IMR-90 (cell line): ENCODE measurements around the gene PTGS1. TPM values are rescaled to one million over a fixed set of nuclear protein-coding genes. Genes with fewer than 3 reads are reported as not detected.
A peak's percentile ranks its signal among the peaks of the same experiment; 100 is the strongest.

Experiments used
- ATAC-seq: fragments of 200-7000 bp; cut with Tn5 transposase; 2 replicates; pipeline ENCODE4 v1.9.1; 2020; ENCODE audit warnings: low read depth, mild to moderate bottlenecking, moderate library complexity
- BruUV-seq: library from RNA; stranded (reverse); fragments of 400-500 nt; replicated peaks from 2 replicates; lab custom pipeline; 2021; lab: Mats Ljungman, UMichigan
- CTCF ChIA-PET: fragments of 300-600 bp; formaldehyde crosslinking; extraction: SDS; loops from one replicate; lab custom pipeline; 2021; ENCODE audit warnings: antibody characterized with exemption; lab: Yijun Ruan, JAX
- POLR2A ChIA-PET: fragments of 300-600 bp; sonication (Branson Sonifier 250); formaldehyde crosslinking; loops from one replicate; lab custom pipeline; 2022; ENCODE audit warnings: antibody characterized with exemption; ENCODE audit not compliant: unreplicated experiment; lab: Charles Lee
- DNase-seq: peaks from one replicate; pipeline ENCODE4 v3.0.0; 2013
- H2AFZ ChIP-seq: replicated peaks from 2 replicates; pipeline ENCODE3; 2013; ENCODE audit warnings: low read length, mild to moderate bottlenecking; ENCODE audit not compliant: poor library complexity
- H2AK5ac ChIP-seq: 2 replicates; pipeline ENCODE4 v1.6.1; 2013; ENCODE audit warnings: low read depth, low read length, inconsistent platforms
- H2AK9ac ChIP-seq: replicated peaks from 2 replicates; pipeline ENCODE3; 2013; ENCODE audit warnings: mild to moderate bottlenecking, low read depth, low read length, moderate library complexity; ENCODE audit not compliant: poor library complexity
- H2BK120ac ChIP-seq: 2 replicates; pipeline ENCODE4 v1.6.1; 2013; ENCODE audit warnings: low read depth, low read length, inconsistent platforms
- H2BK15ac ChIP-seq: 3 replicates; pipeline ENCODE4 v1.6.1; 2013; ENCODE audit warnings: low read depth, low read length, inconsistent platforms
- H2BK20ac ChIP-seq: 2 replicates; pipeline ENCODE4 v1.6.1; 2013; ENCODE audit warnings: low read depth, mild to moderate bottlenecking, inconsistent platforms, low read length, moderate library complexity
- H2BK5ac ChIP-seq: 2 replicates; pipeline ENCODE4 v1.6.1; 2013; ENCODE audit warnings: mild to moderate bottlenecking, low read depth, low read length, inconsistent platforms; ENCODE audit not compliant: poor library complexity, severe bottlenecking
- H3K14ac ChIP-seq: replicated peaks from 2 replicates; pipeline ENCODE4 v1.6.1; 2013; ENCODE audit warnings: low read depth, low read length, inconsistent platforms
- H3K18ac ChIP-seq: 2 replicates; pipeline ENCODE4 v1.6.1; 2013; ENCODE audit warnings: low read depth, low read length, control low read depth
- H3K23ac ChIP-seq: 2 replicates; pipeline ENCODE4 v1.6.1; 2013; ENCODE audit warnings: low read depth, low read length, inconsistent platforms
- H3K27ac ChIP-seq: 2 replicates; pipeline ENCODE4 v1.5.1; 2013; ENCODE audit warnings: mild to moderate bottlenecking, control low read depth, low read length; ENCODE audit not compliant: insufficient read depth
- H3K27me3 ChIP-seq: 2 replicates; pipeline ENCODE4 v1.6.1; 2013; ENCODE audit warnings: low read length; ENCODE audit not compliant: control insufficient read depth, insufficient read depth
- H3K36me3 ChIP-seq: 2 replicates; pipeline ENCODE4 v1.6.1; 2013; ENCODE audit warnings: low read length, mixed read lengths; ENCODE audit not compliant: control insufficient read depth, insufficient read depth
- H3K4ac ChIP-seq: 2 replicates; pipeline ENCODE4 v1.6.1; 2013; ENCODE audit warnings: low read depth, low read length, inconsistent platforms
- H3K4me1 ChIP-seq: 2 replicates; pipeline ENCODE4 v1.6.1; 2013; ENCODE audit warnings: low read length, mixed read lengths; ENCODE audit not compliant: control insufficient read depth, insufficient read depth
- H3K4me2 ChIP-seq: 2 replicates; pipeline ENCODE4 v1.6.1; 2013; ENCODE audit warnings: low read depth, mild to moderate bottlenecking, control low read depth, low read length, moderate library complexity
- H3K4me3 ChIP-seq: 2 replicates; pipeline ENCODE4 v1.5.1; 2013; ENCODE audit warnings: low read depth, mild to moderate bottlenecking, control low read depth, low read length, moderate library complexity; ENCODE audit not compliant: insufficient read depth
- H3K56ac ChIP-seq: 2 replicates; pipeline ENCODE4 v1.6.1; 2013; ENCODE audit warnings: low read length, inconsistent platforms; ENCODE audit not compliant: insufficient read depth; ENCODE audit errors: extremely low read depth
- H3K79me1 ChIP-seq, 2 experiments: 2 replicates each; pipeline ENCODE4 v1.6.1; 2013; ENCODE audit warnings: low read length in 2 of 2, inconsistent platforms in 1 of 2, low read depth in 1 of 2
- H3K9ac ChIP-seq: 2 replicates; pipeline ENCODE4 v1.6.1; 2013; ENCODE audit warnings: low read depth, low read length, control low read depth
- H3K9me1 ChIP-seq: 2 replicates; pipeline ENCODE4 v1.6.1; 2013; ENCODE audit warnings: low read length, inconsistent platforms; ENCODE audit not compliant: insufficient read depth
- H3K9me3 ChIP-seq: 2 replicates; pipeline ENCODE4 v1.6.1; 2013; ENCODE audit warnings: low read length; ENCODE audit not compliant: control insufficient read depth, insufficient read depth
- H4K20me1 ChIP-seq: 2 replicates; pipeline ENCODE4 v1.6.1; 2013; ENCODE audit warnings: low read length, inconsistent platforms; ENCODE audit not compliant: insufficient read depth
- H4K5ac ChIP-seq: 2 replicates; pipeline ENCODE4 v1.6.1; 2013; ENCODE audit warnings: mild to moderate bottlenecking, low read depth, low read length, control low read depth
- H4K8ac ChIP-seq, 2 experiments: 2 replicates each; pipeline ENCODE4 v1.6.1; 2013; ENCODE audit warnings: low read depth in 2 of 2, low read length in 2 of 2, control low read depth in 1 of 2, inconsistent platforms in 1 of 2
- H4K91ac ChIP-seq: 2 replicates; pipeline ENCODE4 v1.6.1; 2013; ENCODE audit warnings: low read depth, low read length, inconsistent platforms; ENCODE audit not compliant: insufficient read depth
- BHLHE40 ChIP-seq: fragments of 150-350 bp; IDR thresholded peaks from 2 replicates; pipeline ENCODE4 v1.6.1; 2016; ENCODE audit warnings: mild to moderate bottlenecking, low read depth, low read length
- CEBPB ChIP-seq: IDR thresholded peaks from 2 replicates; pipeline ENCODE4 v1.6.1; 2012; ENCODE audit warnings: low read depth, low read length, improper control_type of control experiment
- CHD1 ChIP-seq: IDR thresholded peaks from 2 replicates; pipeline ENCODE4 v1.6.1; 2012; ENCODE audit warnings: low read depth, low read length, improper control_type of control experiment
- FOS ChIP-seq: fragments of 150-350 bp; IDR thresholded peaks from 2 replicates; pipeline ENCODE4 v1.6.1; 2016; ENCODE audit warnings: low read depth, low read length
- MAFK ChIP-seq: IDR thresholded peaks from 2 replicates; pipeline ENCODE4 v1.6.1; 2012; ENCODE audit warnings: low read depth, low read length, improper control_type of control experiment
- MAZ ChIP-seq: IDR thresholded peaks from 2 replicates; pipeline ENCODE4 v1.6.1; 2012; ENCODE audit warnings: low read depth, mild to moderate bottlenecking, low read length, improper control_type of control experiment, moderate library complexity, borderline replicate concordance
- MXI1 ChIP-seq: IDR thresholded peaks from 2 replicates; pipeline ENCODE4 v1.6.1; 2012; ENCODE audit warnings: low read depth, mild to moderate bottlenecking, low read length, moderate library complexity, borderline replicate concordance
- NFE2L2 ChIP-seq: fragments of 150-350 bp; IDR thresholded peaks from 2 replicates; pipeline ENCODE4 v1.6.1; 2016; ENCODE audit warnings: low read depth, mild to moderate bottlenecking, low read length
- RAD21 ChIP-seq: IDR thresholded peaks from 2 replicates; pipeline ENCODE4 v1.6.1; 2012; ENCODE audit warnings: low read length, improper control_type of control experiment
- RCOR1 ChIP-seq: IDR thresholded peaks from 2 replicates; pipeline ENCODE4 v1.6.1; 2012; ENCODE audit warnings: mild to moderate bottlenecking, low read length, improper control_type of control experiment; ENCODE audit not compliant: insufficient replicate concordance
- RFX5 ChIP-seq: IDR thresholded peaks from 2 replicates; pipeline ENCODE4 v1.8.0; 2012; ENCODE audit warnings: low read depth, mild to moderate bottlenecking, low read length, moderate library complexity
- USF2 ChIP-seq: fragments of 150-350 bp; IDR thresholded peaks from 2 replicates; pipeline ENCODE4 v1.6.1; 2017; ENCODE audit warnings: mild to moderate bottlenecking, antibody characterized with exemption, low read length, low read depth
- WGBS, 2 experiments: methylation state at CpG; one replicate each; pipeline versions ENCODE4 v1.1.5 to v1.1.7; 2013; ENCODE audit warnings: missing lambda C conversion rate in 2 of 2; ENCODE audit not compliant: insufficient read length in 1 of 2; ENCODE audit errors: extremely low coverage in 2 of 2; 5-methylcytosine and 5-hydroxymethylcytosine counted together
- dilution Hi-C: fragments of 300-500 bp; cut with HindIII; formaldehyde crosslinking; loops from one replicate; pipeline ENCODE4 v1.14.3; 2018; ENCODE audit warnings: low sequenced_read_pairs; ENCODE audit not compliant: unreplicated experiment
- in situ Hi-C: fragments of 300-500 bp; cut with MboI; formaldehyde crosslinking; loops from 3 replicates; pipeline ENCODE4 v1.14.3; 2019; ENCODE audit warnings: low sequenced_read_pairs, inconsistent platforms, mixed read lengths
- intact Hi-C: fragments of 100-400 bp; cut with micrococcal nuclease; formaldehyde crosslinking; loops from 2 replicates; pipeline ENCODE4 v1.10.0; 2022
- polyA plus RNA-seq, 3 experiments: library from polyadenylated mRNA; depleted of rRNA; stranded (reverse); fragments of >200 nt; gene quantifications; 2 replicates each; pipeline ENCODE4 v1.2.3, GENCODE V29; 2012; ENCODE audit warnings: low replicate concordance in 1 of 3
- total RNA-seq: library from RNA; depleted of rRNA; stranded (reverse); fragments of >200 nt; gene quantifications from 2 replicates; pipeline ENCODE4 v1.2.3, GENCODE V29; 2012
- TF ChIP-seq, protein P1 (sequence below): fragments of 150-350 bp; IDR thresholded peaks from 2 replicates; pipeline ENCODE4 v1.6.1; 2016; ENCODE audit warnings: low read depth, mild to moderate bottlenecking, low read length, moderate library complexity, borderline replicate concordance
- TF ChIP-seq, protein P2 (sequence below): conservative IDR thresholded peaks from 2 replicates; pipeline ENCODE4 v1.5.1; 2012; ENCODE audit warnings: mild to moderate bottlenecking, low read depth, low read length, improper control_type of control experiment

PTGS1 gene
- total and polyA plus RNA-seq, 2 of the 4 experiments (the other 2 are of a cell fraction) = 24.7 to 38.3 TPM

DNA sequence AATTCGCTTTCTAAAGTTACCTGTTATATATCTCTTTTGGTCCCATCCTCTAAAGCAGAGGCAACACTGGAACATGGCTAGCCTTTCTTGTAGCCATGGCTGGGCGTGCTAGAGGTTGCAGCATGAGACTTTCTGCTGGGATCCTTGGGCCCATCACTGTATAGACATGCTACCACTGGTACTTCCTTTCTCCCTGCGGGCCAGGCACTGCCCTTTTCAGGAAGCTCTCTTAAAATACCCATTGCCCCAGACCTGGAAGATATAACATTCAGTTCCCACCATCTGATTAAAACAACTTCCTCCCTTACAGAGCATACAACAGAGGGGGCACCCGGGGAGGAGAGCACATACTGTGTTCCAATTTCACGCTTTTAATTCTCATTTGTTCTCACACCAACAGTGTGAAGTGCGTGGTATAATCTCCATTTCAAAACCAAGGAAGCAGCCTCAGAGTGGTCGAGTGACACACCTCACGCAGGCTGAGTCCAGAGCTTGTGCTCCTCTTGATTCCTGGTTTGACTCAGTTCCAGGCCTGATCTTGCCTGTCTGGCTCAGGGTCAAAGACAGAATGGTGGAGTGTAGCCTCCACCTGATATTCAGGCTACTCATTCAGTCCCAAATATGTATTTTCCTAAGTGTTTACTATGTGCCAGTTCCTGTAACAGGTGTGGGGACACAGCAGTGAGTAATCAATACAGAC is 22.6 kb downstream of the PTGS1 start:
- in situ Hi-C loops = no loop called here
- no peak for ATAC-seq
- 92% methylated on average over 2 of the region's 8 CpGs; no CpG with 5 or more reads in 1 of the 2 experiments for WGBS, 2 experiments
- no peak for TF ChIP-seq RCOR1
- TF ChIP-seq NFE2L2 = no peak
- TF ChIP-seq, protein P1, sequence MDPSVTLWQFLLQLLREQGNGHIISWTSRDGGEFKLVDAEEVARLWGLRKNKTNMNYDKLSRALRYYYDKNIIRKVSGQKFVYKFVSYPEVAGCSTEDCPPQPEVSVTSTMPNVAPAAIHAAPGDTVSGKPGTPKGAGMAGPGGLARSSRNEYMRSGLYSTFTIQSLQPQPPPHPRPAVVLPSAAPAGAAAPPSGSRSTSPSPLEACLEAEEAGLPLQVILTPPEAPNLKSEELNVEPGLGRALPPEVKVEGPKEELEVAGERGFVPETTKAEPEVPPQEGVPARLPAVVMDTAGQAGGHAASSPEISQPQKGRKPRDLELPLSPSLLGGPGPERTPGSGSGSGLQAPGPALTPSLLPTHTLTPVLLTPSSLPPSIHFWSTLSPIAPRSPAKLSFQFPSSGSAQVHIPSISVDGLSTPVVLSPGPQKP = no peak
- TF ChIP-seq FOS = no peak
- no peak for TF ChIP-seq RAD21
- TF ChIP-seq, protein P2, sequence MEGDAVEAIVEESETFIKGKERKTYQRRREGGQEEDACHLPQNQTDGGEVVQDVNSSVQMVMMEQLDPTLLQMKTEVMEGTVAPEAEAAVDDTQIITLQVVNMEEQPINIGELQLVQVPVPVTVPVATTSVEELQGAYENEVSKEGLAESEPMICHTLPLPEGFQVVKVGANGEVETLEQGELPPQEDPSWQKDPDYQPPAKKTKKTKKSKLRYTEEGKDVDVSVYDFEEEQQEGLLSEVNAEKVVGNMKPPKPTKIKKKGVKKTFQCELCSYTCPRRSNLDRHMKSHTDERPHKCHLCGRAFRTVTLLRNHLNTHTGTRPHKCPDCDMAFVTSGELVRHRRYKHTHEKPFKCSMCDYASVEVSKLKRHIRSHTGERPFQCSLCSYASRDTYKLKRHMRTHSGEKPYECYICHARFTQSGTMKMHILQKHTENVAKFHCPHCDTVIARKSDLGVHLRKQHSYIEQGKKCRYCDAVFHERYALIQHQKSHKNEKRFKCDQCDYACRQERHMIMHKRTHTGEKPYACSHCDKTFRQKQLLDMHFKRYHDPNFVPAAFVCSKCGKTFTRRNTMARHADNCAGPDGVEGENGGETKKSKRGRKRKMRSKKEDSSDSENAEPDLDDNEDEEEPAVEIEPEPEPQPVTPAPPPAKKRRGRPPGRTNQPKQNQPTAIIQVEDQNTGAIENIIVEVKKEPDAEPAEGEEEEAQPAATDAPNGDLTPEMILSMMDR = no peak
- no peak for TF ChIP-seq MAFK
- no peak for TF ChIP-seq MXI1
- no peak for TF ChIP-seq MAZ
- TF ChIP-seq USF2 = no peak
- no peak for TF ChIP-seq CHD1
- no peak for TF ChIP-seq BHLHE40
- no peak for TF ChIP-seq CEBPB
- no peak for TF ChIP-seq RFX5

More for the DNA sequence above, 22.6 kb downstream of the PTGS1 start:
- Histone ChIP-seq H2BK5ac (peak overlapping the region; percentile 84), H2AK9ac (no peak overlapping the region), H3K23ac (peak overlapping the region; percentile 53; the same call in 1 of the 2 replicates), H3K4me2 (no peak overlapping the region), H3K79me1 (peaks cover 3 to 4% of the 10 kb centered on the region in 2 experiments; a peak in 3 of 4 replicates), H3K9me3 (no peaks in the 10 kb centered on the region), H2AK5ac (peak overlapping the region; percentile 69), H3K36me3 (peaks cover 46% of the 10 kb centered on the region), H3K56ac (no peak overlapping the region), H3K4me1 (peaks cover 19% of the 10 kb centered on the region), H3K18ac (peak overlapping the region; percentile 53; the same call in 1 of the 2 replicates), H3K4me3 (no peak overlapping the region), H4K5ac (peak overlapping the region; percentile 50; the same call in 1 of the 2 replicates), H2AFZ (no peak overlapping the region), H3K9me1 (peaks cover 22% of the 10 kb centered on the region), H3K27ac (peak overlapping the region; percentile 69), H3K9ac (no peak overlapping the region), H3K4ac (peak overlapping the region; percentile 81), H3K27me3 (no peaks in the 10 kb centered on the region), H3K14ac (peak overlapping the region; percentile 80), H4K20me1 (no peaks in the 10 kb centered on the region), H4K91ac (peak overlapping the region; percentile 81), H2BK20ac (peak overlapping the region; percentile 87; the same call in 1 of the 2 replicates), H4K8ac (peak overlapping the region; percentile 54 to 68), H2BK15ac (peak overlapping the region; percentile 71; the same call in 2 of the 3 replicates), H2BK120ac (peak overlapping the region; percentile 83)
- no peak for DNase-seq
- BruUV-seq = no TSS peak
- ChIA-PET CTCF (interaction anchor here (0.6 to 1.1 kb wide), 3 partner anchors 11 kb away, joined by 3 to 4 read pairs (median 3); no protein-coding TSS in a partner anchor), POLR2A (no interaction called here)
- dilution Hi-C loops (no loop called here), intact Hi-C loops (no loop called here)
